ENCODE results near the gene PTPRT.
"Not testable (repeated sequence)": the region's sequence is repeated elsewhere in the genome, so short reads cannot be mapped to it uniquely, and the experiment has no call there.

PTPRT gene

GRCh38 chr20:42959996-42960395 lies 229.7 kb downstream of the PTPRT start:
- FAIRE-seq: no peak

GRCh38 chr20:42958367-42959069 lies 231.2 kb downstream of the PTPRT start:
- no peak for FAIRE-seq

GRCh38 chr20:42957704-42958095 lies 232.0 kb downstream of the PTPRT start:
- FAIRE-seq: no peak

GRCh38 chr20:42957018-42957703 lies 232.5 kb downstream of the PTPRT start:
- no peak for FAIRE-seq

- FAIRE-seq: no peak
Observed at GRCh38 chr20:42955713-42956112, 234.0 kb downstream of the PTPRT start.

GRCh38 chr20:42954951-42955350 lies 234.8 kb downstream of the PTPRT start:
- no peak for FAIRE-seq

GRCh38 chr20:42949950-42950349 lies 239.8 kb downstream of the PTPRT start:
- FAIRE-seq: no peak

- FAIRE-seq: no peak
Observed at GRCh38 chr20:42945234-42945994, 244.3 kb downstream of the PTPRT start.

GRCh38 chr20:42941629-42942028 lies 248.1 kb downstream of the PTPRT start:
- FAIRE-seq: no peak

GRCh38 chr20:42938441-42939205 lies 251.1 kb downstream of the PTPRT start:
- FAIRE-seq: no peak

GRCh38 chr20:42936482-42936881 lies 253.2 kb downstream of the PTPRT start:
- no peak for FAIRE-seq

GRCh38 chr20:42924215-42924614 lies 265.5 kb downstream of the PTPRT start:
- no peak for FAIRE-seq

- no peak for FAIRE-seq
Observed at GRCh38 chr20:42923348-42923918, 266.3 kb downstream of the PTPRT start.

GRCh38 chr20:42920776-42921175 lies 268.9 kb downstream of the PTPRT start:
- no peak for FAIRE-seq

- no peak for FAIRE-seq
Observed at GRCh38 chr20:42919316-42919715, 270.4 kb downstream of the PTPRT start.

GRCh38 chr20:42915081-42915480 lies 274.6 kb downstream of the PTPRT start:
- FAIRE-seq: no peak

GRCh38 chr20:42914302-42914701 lies 275.4 kb downstream of the PTPRT start:
- no peak for FAIRE-seq

- FAIRE-seq: not testable (repeated sequence)
Observed at GRCh38 chr20:42910808-42911207, 278.9 kb downstream of the PTPRT start.

- no peak for FAIRE-seq
Observed at GRCh38 chr20:42907730-42908129, 282.0 kb downstream of the PTPRT start.

GRCh38 chr20:42906120-42906519 lies 283.6 kb downstream of the PTPRT start:
- FAIRE-seq: no peak

GRCh38 chr20:42902509-42902908 lies 287.2 kb downstream of the PTPRT start:
- FAIRE-seq: no peak

GRCh38 chr20:42901689-42902440 lies 287.8 kb downstream of the PTPRT start:
- no peak for FAIRE-seq

All from TTC549 (cell line).